Left ventricle myocardium inferior (tissue), 1 donor: ENCODE measurements around the gene SLC2A11. TPM values are rescaled to one million over a fixed set of nuclear protein-coding genes. Genes with fewer than 3 reads are reported as not detected.

Experiments
- DNase-seq: peaks from one replicate; pipeline ENCODE4 v3.0.0-alpha.2; 2020
- H3K27ac ChIP-seq: fragments of 200-600 bp; replicated peaks from 2 replicates; pipeline ENCODE4 v1.8.0; 2021
- H3K27me3 ChIP-seq: fragments of 200-600 bp; 2 replicates; pipeline ENCODE4 v1.8.0; 2021; ENCODE audit warnings: low read depth
- H3K36me3 ChIP-seq: fragments of 200-600 bp; 2 replicates; pipeline ENCODE4 v1.8.0; 2021
- H3K4me1 ChIP-seq: fragments of 200-600 bp; 2 replicates; pipeline ENCODE4 v1.8.0; 2021
- H3K4me3 ChIP-seq: fragments of 200-600 bp; 2 replicates; pipeline ENCODE4 v1.8.0; 2021; ENCODE audit warnings: mild to moderate bottlenecking, moderate library complexity
- H3K9me3 ChIP-seq: fragments of 200-600 bp; replicated peaks from 2 replicates; pipeline ENCODE4 v1.8.0; 2021
- intact Hi-C: fragments of 100-400 bp; cut with micrococcal nuclease; formaldehyde crosslinking; loops from one replicate; pipeline ENCODE4 v1.11.0; 2022
- total RNA-seq: library from RNA; stranded (reverse); fragmentation: NEBNext Ultra II Directional; extraction: Animal tissue kit (Norgen Biotek cat#: 25700); gene quantifications from one replicate; pipeline ENCODE4 v1.2.1, GENCODE V29; 2021
- TF ChIP-seq, protein P1 (sequence below): fragments of 200-600 bp; IDR thresholded peaks from 2 replicates; pipeline ENCODE4 v1.8.0; 2021; ENCODE audit warnings: antibody characterized with exemption, mild to moderate bottlenecking, borderline replicate concordance
- donor health status: DM: no; HTN: yes; CAD: no; lungs with severe emphysema.

SLC2A11 gene
- total RNA-seq, 1 donor from 2014 or later: 22.0 TPM

DNA sequence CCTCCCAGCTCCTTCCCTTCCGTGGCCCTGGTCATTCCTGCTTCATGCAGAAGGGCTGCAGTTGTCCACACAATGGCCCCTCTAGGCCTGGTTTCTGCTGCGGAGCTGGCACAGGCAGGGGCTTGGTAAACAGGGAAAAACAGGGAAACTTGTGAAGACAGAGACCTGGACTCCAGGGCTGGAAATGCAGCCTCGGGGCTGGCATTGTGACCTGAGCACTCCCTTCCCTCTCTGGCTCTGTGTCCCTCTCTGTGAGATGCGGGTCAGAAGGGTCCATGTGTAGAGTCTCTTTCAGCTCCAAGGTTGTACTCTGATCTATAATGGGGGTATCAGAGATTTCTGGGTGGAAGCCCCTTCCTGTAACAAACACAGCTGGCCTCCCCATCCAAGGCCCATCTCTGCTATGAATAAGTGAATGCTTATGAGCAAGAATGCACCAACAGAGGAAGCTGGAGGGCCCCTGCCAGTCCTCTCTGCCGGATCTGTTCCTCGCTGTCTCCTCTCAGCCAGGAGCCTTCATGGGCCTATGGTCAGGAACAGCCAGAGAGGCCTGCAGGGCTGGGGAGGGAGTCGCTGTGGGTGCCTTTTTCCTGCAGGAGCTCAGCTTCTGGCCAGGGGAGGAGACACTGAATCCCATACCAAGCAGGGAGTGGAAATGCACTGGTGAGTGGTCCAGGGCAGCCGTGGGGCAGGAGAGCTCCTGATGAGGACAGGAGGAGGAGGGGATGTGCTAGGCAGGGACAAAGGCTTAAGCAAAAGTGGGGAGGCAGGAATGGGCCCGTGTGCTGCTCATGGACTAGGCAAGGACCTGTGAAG is 12.2 kb upstream of the SLC2A11 start:
- Histone ChIP-seq H3K9me3 (no peaks in the 10 kb centered on the region), H3K36me3 (no peaks in the 10 kb centered on the region), H3K4me1 (peaks cover 50% of the 10 kb centered on the region), H3K4me3 (no peak overlapping the region), H3K27me3 (no peaks in the 10 kb centered on the region), H3K27ac (peak overlapping the region; percentile 86)
- intact Hi-C loops: loop anchor here (5.0 kb wide), 1 partner anchor 73 kb away; the partner anchor contains the start of gene MMP11
- TF ChIP-seq, protein P1, sequence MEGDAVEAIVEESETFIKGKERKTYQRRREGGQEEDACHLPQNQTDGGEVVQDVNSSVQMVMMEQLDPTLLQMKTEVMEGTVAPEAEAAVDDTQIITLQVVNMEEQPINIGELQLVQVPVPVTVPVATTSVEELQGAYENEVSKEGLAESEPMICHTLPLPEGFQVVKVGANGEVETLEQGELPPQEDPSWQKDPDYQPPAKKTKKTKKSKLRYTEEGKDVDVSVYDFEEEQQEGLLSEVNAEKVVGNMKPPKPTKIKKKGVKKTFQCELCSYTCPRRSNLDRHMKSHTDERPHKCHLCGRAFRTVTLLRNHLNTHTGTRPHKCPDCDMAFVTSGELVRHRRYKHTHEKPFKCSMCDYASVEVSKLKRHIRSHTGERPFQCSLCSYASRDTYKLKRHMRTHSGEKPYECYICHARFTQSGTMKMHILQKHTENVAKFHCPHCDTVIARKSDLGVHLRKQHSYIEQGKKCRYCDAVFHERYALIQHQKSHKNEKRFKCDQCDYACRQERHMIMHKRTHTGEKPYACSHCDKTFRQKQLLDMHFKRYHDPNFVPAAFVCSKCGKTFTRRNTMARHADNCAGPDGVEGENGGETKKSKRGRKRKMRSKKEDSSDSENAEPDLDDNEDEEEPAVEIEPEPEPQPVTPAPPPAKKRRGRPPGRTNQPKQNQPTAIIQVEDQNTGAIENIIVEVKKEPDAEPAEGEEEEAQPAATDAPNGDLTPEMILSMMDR: no peak
- no peak for DNase-seq

- H3K4me3 ChIP-seq: no peak overlapping the region
- peaks cover 50% of the 10 kb centered on the region for H3K4me1 ChIP-seq
- no peaks in the 10 kb centered on the region for H3K27me3 ChIP-seq
- no peak for DNase-seq
- H3K27ac ChIP-seq: peak overlapping the region; percentile 86
- TF ChIP-seq, protein P1: no peak
- H3K36me3 ChIP-seq: no peaks in the 10 kb centered on the region
- intact Hi-C loops: loop anchor here (5.0 kb wide), 1 partner anchor 74 kb away; the partner anchor contains the start of gene MMP11
- no peaks in the 10 kb centered on the region for H3K9me3 ChIP-seq
Observed at GRCh38 chr22:23846081-23846469, 11.6 kb upstream of the SLC2A11 start.

- H3K36me3 ChIP-seq: no peaks in the 10 kb centered on the region
- H3K27ac ChIP-seq: peak overlapping the region; percentile 86
- TF ChIP-seq, protein P1: no peak
- H3K27me3 ChIP-seq: no peaks in the 10 kb centered on the region
- H3K4me3 ChIP-seq: no peak overlapping the region
- H3K4me1 ChIP-seq: peaks cover 50% of the 10 kb centered on the region
- H3K9me3 ChIP-seq: no peaks in the 10 kb centered on the region
- intact Hi-C loops: loop anchor here (5.0 kb wide), 1 partner anchor 75 kb away; the partner anchor contains the start of gene MMP11
- no peak for DNase-seq
Observed at GRCh38 chr22:23847310-23847920, 10.3 kb upstream of the SLC2A11 start.

DNA sequence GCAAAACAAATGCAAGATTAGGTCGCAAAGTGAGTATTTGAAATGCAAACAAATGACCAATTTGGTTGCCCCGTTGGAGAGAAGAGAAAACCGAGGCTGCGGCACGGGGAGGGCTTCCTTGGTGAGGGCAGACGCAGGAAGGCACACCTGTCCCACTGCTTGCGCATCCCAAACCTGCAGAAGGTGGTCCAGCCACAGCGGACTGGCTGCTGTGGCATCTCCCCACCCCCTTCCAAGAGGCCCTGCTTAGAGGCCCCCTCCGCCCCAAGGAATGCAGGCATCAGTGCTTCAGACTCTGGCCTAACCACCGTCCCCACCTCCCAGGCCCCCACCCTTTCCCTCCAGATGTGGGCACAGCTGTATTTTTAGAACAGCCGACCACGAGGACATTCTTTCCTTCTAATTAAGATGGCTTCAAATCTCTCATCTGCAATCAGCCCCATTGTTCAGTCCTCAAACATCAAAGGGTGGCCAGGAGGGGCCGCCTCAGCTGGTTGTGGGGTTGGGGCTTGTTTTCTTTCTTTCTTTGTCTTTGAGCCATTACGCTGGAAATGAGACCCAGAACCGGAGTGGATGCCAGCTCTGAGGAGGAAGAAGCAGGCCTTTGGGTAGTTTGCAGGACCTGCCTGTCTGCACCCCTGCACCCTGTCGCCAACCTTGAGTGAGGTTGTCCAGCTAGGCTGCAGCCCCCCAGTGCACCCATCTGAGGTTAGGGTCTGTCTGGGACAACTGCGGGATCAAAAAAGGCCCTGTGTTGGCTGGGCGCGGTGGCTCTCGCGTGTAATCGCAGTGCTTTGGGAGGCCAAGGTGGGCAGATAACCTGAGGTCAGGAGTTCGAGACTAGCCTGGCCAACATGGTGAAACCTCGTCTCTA is 9.4 kb upstream of the SLC2A11 start:
- TF ChIP-seq, protein P1: no peak
- Histone ChIP-seq H3K4me3 (no peak overlapping the region), H3K27ac (no peak overlapping the region), H3K36me3 (no peaks in the 10 kb centered on the region), H3K27me3 (no peaks in the 10 kb centered on the region), H3K4me1 (peaks cover 50% of the 10 kb centered on the region), H3K9me3 (no peaks in the 10 kb centered on the region)
- intact Hi-C loops: loop anchor here (5.0 kb wide), 1 partner anchor 76 kb away; the partner anchor contains the start of gene MMP11
- no peak for DNase-seq
